ENCODE results near the gene ADGRD2.

Gene ADGRD2

GRCh38 chr9:124450241-124450924, at the start of gene ADGRD2:
Gene ADGRD2 (plus strand): TSS chr9:124450451. CDS start chr9:124451667, 1,216 bp downstream.
- Histone ChIP-seq H3K4me3 (ENCODE audit: low read depth, low read length) (peak within 1 kb of the TSS; percentile 54), H2AFZ (ENCODE audit: low read length, unreplicated experiment) (peak within 1 kb of the TSS; percentile 70), H3K79me2 (ENCODE audit: control insufficient read depth, insufficient read depth, low read length, unreplicated experiment) (no peaks in the 10 kb centered on the region), H3K36me3 (ENCODE audit: insufficient read depth, low read length) (no peaks in the 10 kb centered on the region), H3K27ac (ENCODE audit: low read depth, low read length) (no peak within 1 kb of the TSS), H3K27me3 (ENCODE audit: insufficient read depth, low read length) (peaks cover 32% of the 10 kb centered on the region), H3K4me1 (ENCODE audit: control insufficient read depth, insufficient read depth, low read length, unreplicated experiment) (peaks cover 6% of the 10 kb centered on the region)

- Histone ChIP-seq H3K79me2 (ENCODE audit: control insufficient read depth, insufficient read depth, low read length, unreplicated experiment) (peaks cover 85% of the 10 kb centered on the region), H3K36me3 (ENCODE audit: insufficient read depth, low read length) (peaks cover 46% of the 10 kb centered on the region)
Measured at GRCh38 chr9:124403246-124403645, 47.0 kb upstream of the ADGRD2 start.

GRCh38 chr9:124409410-124409809, 40.8 kb upstream of the ADGRD2 start:
- Histone ChIP-seq H3K79me2 (ENCODE audit: control insufficient read depth, insufficient read depth, low read length, unreplicated experiment) (peaks cover 77% of the 10 kb centered on the region), H3K4me1 (ENCODE audit: control insufficient read depth, insufficient read depth, low read length, unreplicated experiment) (peaks cover 54% of the 10 kb centered on the region), H3K36me3 (ENCODE audit: insufficient read depth, low read length) (peaks cover 60% of the 10 kb centered on the region), H3K27ac (ENCODE audit: low read depth, low read length) (peak overlapping the region; percentile 57), H2AFZ (ENCODE audit: low read length, unreplicated experiment) (no peak overlapping the region), H3K27me3 (ENCODE audit: insufficient read depth, low read length) (no peaks in the 10 kb centered on the region), H3K4me3 (ENCODE audit: low read depth, low read length) (peak overlapping the region; percentile 59)

More at GRCh38 chr9:124403246-124403645, 47.0 kb upstream of the ADGRD2 start:
- H3K27me3 ChIP-seq (ENCODE audit: insufficient read depth, low read length): no peaks in the 10 kb centered on the region
- H2AFZ ChIP-seq (ENCODE audit: low read length, unreplicated experiment): no peak overlapping the region
- peaks cover 27% of the 10 kb centered on the region for H3K4me1 ChIP-seq (ENCODE audit: control insufficient read depth, insufficient read depth, low read length, unreplicated experiment)
- no peak overlapping the region for H3K4me3 ChIP-seq (ENCODE audit: low read depth, low read length)
- H3K27ac ChIP-seq (ENCODE audit: low read depth, low read length): no peak overlapping the region

GRCh38 chr9:124410321-124410913, 39.8 kb upstream of the ADGRD2 start:
- Histone ChIP-seq H3K4me3 (ENCODE audit: low read depth, low read length) (peak overlapping the region; percentile 52; the same call in 1 of the 2 replicates), H3K36me3 (ENCODE audit: insufficient read depth, low read length) (peaks cover 55% of the 10 kb centered on the region), H3K79me2 (ENCODE audit: control insufficient read depth, insufficient read depth, low read length, unreplicated experiment) (peaks cover 79% of the 10 kb centered on the region), H3K27ac (ENCODE audit: low read depth, low read length) (peak overlapping the region; percentile 98), H2AFZ (ENCODE audit: low read length, unreplicated experiment) (no peak overlapping the region), H3K4me1 (ENCODE audit: control insufficient read depth, insufficient read depth, low read length, unreplicated experiment) (peaks cover 54% of the 10 kb centered on the region), H3K27me3 (ENCODE audit: insufficient read depth, low read length) (no peaks in the 10 kb centered on the region)

GRCh38 chr9:124411514-124412227, 38.6 kb upstream of the ADGRD2 start:
- Histone ChIP-seq H3K27me3 (ENCODE audit: insufficient read depth, low read length) (no peaks in the 10 kb centered on the region), H3K4me1 (ENCODE audit: control insufficient read depth, insufficient read depth, low read length, unreplicated experiment) (peaks cover 54% of the 10 kb centered on the region), H3K36me3 (ENCODE audit: insufficient read depth, low read length) (peaks cover 49% of the 10 kb centered on the region), H3K4me3 (ENCODE audit: low read depth, low read length) (peak overlapping the region; percentile 66), H3K79me2 (ENCODE audit: control insufficient read depth, insufficient read depth, low read length, unreplicated experiment) (peaks cover 67% of the 10 kb centered on the region), H2AFZ (ENCODE audit: low read length, unreplicated experiment) (no peak overlapping the region), H3K27ac (ENCODE audit: low read depth, low read length) (peak overlapping the region; percentile 98)

GRCh38 chr9:124412228-124412575, 38.0 kb upstream of the ADGRD2 start:
- H3K4me3 ChIP-seq (ENCODE audit: low read depth, low read length): peak overlapping the region; percentile 66
- H3K27me3 ChIP-seq (ENCODE audit: insufficient read depth, low read length): no peaks in the 10 kb centered on the region
- H3K36me3 ChIP-seq (ENCODE audit: insufficient read depth, low read length): peaks cover 48% of the 10 kb centered on the region
- peaks cover 62% of the 10 kb centered on the region for H3K79me2 ChIP-seq (ENCODE audit: control insufficient read depth, insufficient read depth, low read length, unreplicated experiment)
- H2AFZ ChIP-seq (ENCODE audit: low read length, unreplicated experiment): no peak overlapping the region
- peak overlapping the region; percentile 98 for H3K27ac ChIP-seq (ENCODE audit: low read depth, low read length)
- peaks cover 54% of the 10 kb centered on the region for H3K4me1 ChIP-seq (ENCODE audit: control insufficient read depth, insufficient read depth, low read length, unreplicated experiment)

- Histone ChIP-seq H2AFZ (ENCODE audit: low read length, unreplicated experiment) (peak overlapping the region; percentile 44), H3K27ac (ENCODE audit: low read depth, low read length) (peak overlapping the region; percentile 98), H3K4me1 (ENCODE audit: control insufficient read depth, insufficient read depth, low read length, unreplicated experiment) (peaks cover 45% of the 10 kb centered on the region), H3K79me2 (ENCODE audit: control insufficient read depth, insufficient read depth, low read length, unreplicated experiment) (peaks cover 39% of the 10 kb centered on the region), H3K27me3 (ENCODE audit: insufficient read depth, low read length) (no peaks in the 10 kb centered on the region), H3K36me3 (ENCODE audit: insufficient read depth, low read length) (peaks cover 30% of the 10 kb centered on the region), H3K4me3 (ENCODE audit: low read depth, low read length) (peak overlapping the region; percentile 93)
Measured at GRCh38 chr9:124414612-124415011, 35.6 kb upstream of the ADGRD2 start.

GRCh38 chr9:124415102-124415851, 35.0 kb upstream of the ADGRD2 start, which contains the start of gene PSMB7:
Gene PSMB7 (minus strand): TSS chr9:124415442. CDS start chr9:124415425, 17 bp downstream.
- peaks cover 32% of the 10 kb centered on the region for H3K79me2 ChIP-seq (ENCODE audit: control insufficient read depth, insufficient read depth, low read length, unreplicated experiment)
- peaks cover 38% of the 10 kb centered on the region for H3K4me1 ChIP-seq (ENCODE audit: control insufficient read depth, insufficient read depth, low read length, unreplicated experiment)
- no peaks in the 10 kb centered on the region for H3K27me3 ChIP-seq (ENCODE audit: insufficient read depth, low read length)
- H2AFZ ChIP-seq (ENCODE audit: low read length, unreplicated experiment): peak within 1 kb of the TSS; percentile 73
- peaks cover 28% of the 10 kb centered on the region for H3K36me3 ChIP-seq (ENCODE audit: insufficient read depth, low read length)
- peak within 1 kb of the TSS; percentile 98 for H3K27ac ChIP-seq (ENCODE audit: low read depth, low read length)
- H3K4me3 ChIP-seq (ENCODE audit: low read depth, low read length): peak within 1 kb of the TSS; percentile 93

- Histone ChIP-seq H3K4me1 (ENCODE audit: control insufficient read depth, insufficient read depth, low read length, unreplicated experiment) (peaks cover 31% of the 10 kb centered on the region), H3K27me3 (ENCODE audit: insufficient read depth, low read length) (no peaks in the 10 kb centered on the region), H3K36me3 (ENCODE audit: insufficient read depth, low read length) (peaks cover 23% of the 10 kb centered on the region), H3K27ac (ENCODE audit: low read depth, low read length) (no peak overlapping the region), H3K4me3 (ENCODE audit: low read depth, low read length) (peak overlapping the region; percentile 93), H3K79me2 (ENCODE audit: control insufficient read depth, insufficient read depth, low read length, unreplicated experiment) (peaks cover 25% of the 10 kb centered on the region), H2AFZ (ENCODE audit: low read length, unreplicated experiment) (peak overlapping the region; percentile 73)
Measured at GRCh38 chr9:124415852-124416484, 34.3 kb upstream of the ADGRD2 start.

All from ACC112 (cell line).